Mesendoderm (in vitro differentiated cells): ENCODE data around the gene NEGR1.

Experiments
- DNase-seq: peaks from one replicate; pipeline ENCODE4 v3.0.0; 2013
- H2AK5ac ChIP-seq: 2 replicates; pipeline ENCODE4 v1.6.1; 2013; ENCODE audit warnings: low read length, inconsistent platforms
- H2BK120ac ChIP-seq: 2 replicates; pipeline ENCODE4 v1.6.1; 2013; ENCODE audit warnings: low read depth, mild to moderate bottlenecking, low read length, moderate library complexity, mixed read lengths
- H2BK15ac ChIP-seq: replicated peaks from 2 replicates; pipeline ENCODE4 v1.6.1; 2013; ENCODE audit warnings: low read depth, mild to moderate bottlenecking, moderate library complexity
- H2BK5ac ChIP-seq: 2 replicates; pipeline ENCODE4 v1.6.1; 2013; ENCODE audit warnings: low read length, inconsistent platforms
- H3K18ac ChIP-seq: 2 replicates; pipeline ENCODE4 v1.6.1; 2013; ENCODE audit warnings: mild to moderate bottlenecking, low read length, mixed read lengths
- H3K23ac ChIP-seq: one replicate; pipeline ENCODE4 v1.6.1; 2013; ENCODE audit warnings: low read length
- H3K27ac ChIP-seq: 2 replicates; pipeline ENCODE4 v1.5.1; 2013; ENCODE audit warnings: low read depth, mild to moderate bottlenecking, inconsistent platforms, low read length, moderate library complexity
- H3K27me3 ChIP-seq: 2 replicates; pipeline ENCODE4 v1.6.1; 2013; ENCODE audit warnings: low read length, control low read depth, mild to moderate bottlenecking, inconsistent platforms; ENCODE audit not compliant: insufficient read depth, poor library complexity
- H3K36me3 ChIP-seq: 2 replicates; pipeline ENCODE4 v1.6.1; 2013; ENCODE audit warnings: low read length, inconsistent platforms; ENCODE audit not compliant: control insufficient read depth, insufficient read depth
- H3K4ac ChIP-seq: one replicate; pipeline ENCODE4 v1.6.1; 2013; ENCODE audit warnings: low read depth, mild to moderate bottlenecking, low read length, moderate library complexity
- H3K4me1 ChIP-seq: 2 replicates; pipeline ENCODE4 v1.6.1; 2013; ENCODE audit warnings: low read depth, low read length, inconsistent platforms; ENCODE audit not compliant: control insufficient read depth
- H3K4me2 ChIP-seq: 2 replicates; pipeline ENCODE4 v1.6.1; 2013; ENCODE audit warnings: low read length
- H3K4me3 ChIP-seq: 2 replicates; pipeline ENCODE4 v1.5.1; 2013; ENCODE audit warnings: mild to moderate bottlenecking, low read length
- H3K56ac ChIP-seq: one replicate; pipeline ENCODE4 v1.6.1; 2013; ENCODE audit warnings: low read length
- H3K79me1 ChIP-seq: 2 replicates; pipeline ENCODE4 v1.6.1; 2013; ENCODE audit warnings: low read length, inconsistent platforms
- H3K79me2 ChIP-seq: 2 replicates; pipeline ENCODE4 v1.6.1; 2013; ENCODE audit warnings: mild to moderate bottlenecking, low read length; ENCODE audit not compliant: control insufficient read depth, insufficient read depth
- H3K9ac ChIP-seq: 2 replicates; pipeline ENCODE4 v1.6.1; 2013; ENCODE audit warnings: low read length, inconsistent platforms
- H4K5ac ChIP-seq: one replicate; pipeline ENCODE4 v1.6.1; 2013; ENCODE audit warnings: low read length
- H4K8ac ChIP-seq: one replicate; pipeline ENCODE4 v1.6.1; 2013; ENCODE audit warnings: low read depth, mild to moderate bottlenecking, control low read depth, low read length, moderate library complexity
- WGBS: extraction: QIAGEN DNeasy Blood & Tissue Kit; methylation state at CpG from one replicate; pipeline ENCODE4 v1.1.7; 2013; ENCODE audit warnings: low lambda C conversion rate, missing lambda C conversion rate; ENCODE audit not compliant: insufficient coverage; ENCODE audit errors: extremely low coverage; 5-methylcytosine and 5-hydroxymethylcytosine counted together

The NEGR1 gene

GRCh38 chr1:72137656-72138055, 144.7 kb downstream of the NEGR1 start:
- Histone ChIP-seq H3K9ac (no peak overlapping the region), H3K27ac (no peak overlapping the region), H3K36me3 (no peaks in the 10 kb centered on the region), H3K4ac (no peak overlapping the region), H4K8ac (no peak overlapping the region), H2AK5ac (no peak overlapping the region), H3K79me1 (no peaks in the 10 kb centered on the region), H3K4me1 (no peaks in the 10 kb centered on the region), H3K27me3 (no peaks in the 10 kb centered on the region), H4K5ac (no peak overlapping the region), H2BK5ac (no peak overlapping the region), H2BK120ac (no peak overlapping the region), H3K4me2 (no peak overlapping the region), H3K18ac (no peak overlapping the region), H3K56ac (no peak overlapping the region), H3K23ac (no peak overlapping the region), H3K79me2 (no peaks in the 10 kb centered on the region), H2BK15ac (no peak overlapping the region), H3K4me3 (no peak overlapping the region)
- DNase-seq: peak; percentile 2
- no CpG with 5 or more reads among the region's 1 CpG for WGBS

GRCh38 chr1:72129869-72130268, 152.5 kb downstream of the NEGR1 start:
- Histone ChIP-seq H4K8ac (no peak overlapping the region), H3K36me3 (no peaks in the 10 kb centered on the region), H3K4me3 (no peak overlapping the region), H3K4me1 (no peaks in the 10 kb centered on the region), H2BK5ac (no peak overlapping the region), H3K79me2 (no peaks in the 10 kb centered on the region), H3K27ac (no peak overlapping the region), H3K18ac (no peak overlapping the region), H4K5ac (no peak overlapping the region), H3K23ac (no peak overlapping the region), H3K4me2 (no peak overlapping the region), H3K79me1 (no peaks in the 10 kb centered on the region), H3K56ac (no peak overlapping the region), H2BK15ac (no peak overlapping the region), H3K27me3 (no peaks in the 10 kb centered on the region), H3K4ac (no peak overlapping the region), H2BK120ac (no peak overlapping the region), H3K9ac (no peak overlapping the region), H2AK5ac (no peak overlapping the region)
- no peak for DNase-seq
- WGBS: no CpG with 5 or more reads among the region's 2 CpGs

- Histone ChIP-seq H3K27me3 (no peaks in the 10 kb centered on the region), H2AK5ac (no peak overlapping the region), H4K5ac (no peak overlapping the region), H2BK15ac (no peak overlapping the region), H3K18ac (no peak overlapping the region), H3K79me1 (no peaks in the 10 kb centered on the region), H3K4me2 (no peak overlapping the region), H3K9ac (no peak overlapping the region), H3K4ac (no peak overlapping the region), H3K27ac (no peak overlapping the region), H3K23ac (no peak overlapping the region), H2BK120ac (no peak overlapping the region), H3K56ac (no peak overlapping the region), H3K4me3 (no peak overlapping the region), H3K79me2 (no peaks in the 10 kb centered on the region), H3K4me1 (no peaks in the 10 kb centered on the region), H3K36me3 (no peaks in the 10 kb centered on the region), H2BK5ac (no peak overlapping the region), H4K8ac (no peak overlapping the region)
- no peak for DNase-seq
- no CpG with 5 or more reads among the region's 4 CpGs for WGBS
These were observed 160.0 kb downstream of the NEGR1 start for GRCh38 chr1:72122099-72122880.

- Histone ChIP-seq H2AK5ac (no peak overlapping the region), H4K8ac (no peak overlapping the region), H3K36me3 (no peaks in the 10 kb centered on the region), H3K79me1 (no peaks in the 10 kb centered on the region), H3K27ac (no peak overlapping the region), H4K5ac (no peak overlapping the region), H3K27me3 (no peaks in the 10 kb centered on the region), H3K79me2 (no peaks in the 10 kb centered on the region), H2BK15ac (no peak overlapping the region), H3K56ac (no peak overlapping the region), H3K4ac (no peak overlapping the region), H3K9ac (no peak overlapping the region), H3K23ac (no peak overlapping the region), H3K4me3 (no peak overlapping the region), H2BK5ac (no peak overlapping the region), H2BK120ac (no peak overlapping the region), H3K4me1 (no peaks in the 10 kb centered on the region), H3K4me2 (no peak overlapping the region), H3K18ac (no peak overlapping the region)
- no peak for DNase-seq
- no CpG with 5 or more reads among the region's 1 CpG for WGBS
These were observed 162.8 kb downstream of the NEGR1 start for GRCh38 chr1:72119491-72119890.

- Histone ChIP-seq H3K36me3 (no peaks in the 10 kb centered on the region), H4K5ac (no peak overlapping the region), H2BK120ac (no peak overlapping the region), H3K27me3 (no peaks in the 10 kb centered on the region), H4K8ac (no peak overlapping the region), H2BK5ac (no peak overlapping the region), H3K56ac (no peak overlapping the region), H3K18ac (no peak overlapping the region), H3K4me3 (no peak overlapping the region), H2AK5ac (no peak overlapping the region), H3K4me1 (no peaks in the 10 kb centered on the region), H3K27ac (no peak overlapping the region), H3K4me2 (no peak overlapping the region), H3K79me1 (no peaks in the 10 kb centered on the region), H3K23ac (no peak overlapping the region), H2BK15ac (no peak overlapping the region), H3K4ac (no peak overlapping the region), H3K9ac (no peak overlapping the region), H3K79me2 (no peaks in the 10 kb centered on the region)
- no peak for DNase-seq
- no CpG with 5 or more reads among the region's 2 CpGs for WGBS
These were observed 164.7 kb downstream of the NEGR1 start for GRCh38 chr1:72117621-72118020.

GRCh38 chr1:72115290-72115689, 167.0 kb downstream of the NEGR1 start:
- H3K36me3 ChIP-seq: no peaks in the 10 kb centered on the region
- no peak overlapping the region for H2BK120ac ChIP-seq
- no peaks in the 10 kb centered on the region for H3K4me1 ChIP-seq
- H3K79me2 ChIP-seq: no peaks in the 10 kb centered on the region
- no peak overlapping the region for H3K4ac ChIP-seq
- no peak overlapping the region for H3K18ac ChIP-seq
- H3K27me3 ChIP-seq: no peaks in the 10 kb centered on the region
- H3K4me2 ChIP-seq: no peak overlapping the region
- no peak overlapping the region for H2BK15ac ChIP-seq
- no peaks in the 10 kb centered on the region for H3K79me1 ChIP-seq
- no peak overlapping the region for H3K23ac ChIP-seq
- no peak overlapping the region for H3K4me3 ChIP-seq
- H2BK5ac ChIP-seq: no peak overlapping the region
- H4K8ac ChIP-seq: no peak overlapping the region
- no peak overlapping the region for H3K27ac ChIP-seq
- H3K56ac ChIP-seq: no peak overlapping the region
- no peak overlapping the region for H3K9ac ChIP-seq
- no peak for DNase-seq
- H4K5ac ChIP-seq: no peak overlapping the region
- WGBS: no CpG with 5 or more reads among the region's 2 CpGs
- H2AK5ac ChIP-seq: no peak overlapping the region
